ENCODE results near the gene PPP2R2B. TPM values are rescaled to one million over a fixed set of nuclear protein-coding genes. Genes with fewer than 3 reads are reported as not detected.

PPP2R2B gene
- total RNA-seq, 4 donors from 2014 or later, result 0.53 to 2.0 (median 1.1) TPM

DNA sequence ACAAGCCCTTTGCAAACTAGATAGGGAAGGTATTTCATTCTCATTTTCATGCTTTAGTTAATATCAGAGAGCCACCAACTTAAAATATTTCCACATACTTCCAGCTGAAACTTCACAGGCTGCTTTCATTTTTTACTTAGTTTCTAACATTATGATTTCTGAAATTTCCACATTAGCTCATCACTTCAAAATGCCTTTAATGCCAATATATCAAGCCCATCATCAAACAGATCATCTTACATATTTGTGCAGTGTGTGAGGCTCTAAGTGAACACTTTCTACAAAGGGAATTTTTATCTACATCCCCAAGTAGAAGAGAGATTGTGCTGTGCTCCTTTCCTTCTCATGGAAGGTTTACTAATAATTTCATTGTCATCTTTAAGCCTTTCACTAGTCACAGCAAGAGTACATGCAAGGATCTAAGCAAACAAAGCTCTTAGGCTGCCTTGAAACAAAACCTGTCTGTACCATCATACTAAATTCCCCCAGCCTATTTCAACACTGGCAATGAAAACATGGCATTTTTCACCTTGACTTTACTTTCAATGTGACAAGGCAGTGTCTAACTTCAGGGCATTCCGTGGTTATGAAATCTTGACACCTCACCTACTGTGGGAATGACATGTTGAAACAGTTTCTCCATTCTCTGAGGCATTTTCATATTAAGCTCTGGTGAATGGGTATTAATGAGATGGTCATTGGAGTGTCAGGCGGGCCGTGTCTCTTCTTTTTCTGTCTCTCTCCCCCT, 45.4 kb downstream of the PPP2R2B start:
- DNase-seq, result no peak
- intact Hi-C loops (cut with DNase I), result no loop called here
- TF ChIP-seq, protein P1, sequence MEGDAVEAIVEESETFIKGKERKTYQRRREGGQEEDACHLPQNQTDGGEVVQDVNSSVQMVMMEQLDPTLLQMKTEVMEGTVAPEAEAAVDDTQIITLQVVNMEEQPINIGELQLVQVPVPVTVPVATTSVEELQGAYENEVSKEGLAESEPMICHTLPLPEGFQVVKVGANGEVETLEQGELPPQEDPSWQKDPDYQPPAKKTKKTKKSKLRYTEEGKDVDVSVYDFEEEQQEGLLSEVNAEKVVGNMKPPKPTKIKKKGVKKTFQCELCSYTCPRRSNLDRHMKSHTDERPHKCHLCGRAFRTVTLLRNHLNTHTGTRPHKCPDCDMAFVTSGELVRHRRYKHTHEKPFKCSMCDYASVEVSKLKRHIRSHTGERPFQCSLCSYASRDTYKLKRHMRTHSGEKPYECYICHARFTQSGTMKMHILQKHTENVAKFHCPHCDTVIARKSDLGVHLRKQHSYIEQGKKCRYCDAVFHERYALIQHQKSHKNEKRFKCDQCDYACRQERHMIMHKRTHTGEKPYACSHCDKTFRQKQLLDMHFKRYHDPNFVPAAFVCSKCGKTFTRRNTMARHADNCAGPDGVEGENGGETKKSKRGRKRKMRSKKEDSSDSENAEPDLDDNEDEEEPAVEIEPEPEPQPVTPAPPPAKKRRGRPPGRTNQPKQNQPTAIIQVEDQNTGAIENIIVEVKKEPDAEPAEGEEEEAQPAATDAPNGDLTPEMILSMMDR (IDR thresholded peaks at IDR 0.05), result no peak
- TF ChIP-seq POLR2A (IDR thresholded peaks at IDR 0.05), result no peak
- Histone ChIP-seq H3K9me3 (no peaks in the 10 kb centered on the region), H3K27me3 (no peaks in the 10 kb centered on the region), H3K4me1 (peaks cover 0 to 17% (median 5%) of the 10 kb centered on the region in 3 donors), H3K36me3 (no peaks in the 10 kb centered on the region), H3K4me3 (no peak overlapping the region), H3K27ac (no peak overlapping the region)
- 24 to 34% methylated on average over 3 of the region's 3 CpGs for WGBS, 2 donors

DNA sequence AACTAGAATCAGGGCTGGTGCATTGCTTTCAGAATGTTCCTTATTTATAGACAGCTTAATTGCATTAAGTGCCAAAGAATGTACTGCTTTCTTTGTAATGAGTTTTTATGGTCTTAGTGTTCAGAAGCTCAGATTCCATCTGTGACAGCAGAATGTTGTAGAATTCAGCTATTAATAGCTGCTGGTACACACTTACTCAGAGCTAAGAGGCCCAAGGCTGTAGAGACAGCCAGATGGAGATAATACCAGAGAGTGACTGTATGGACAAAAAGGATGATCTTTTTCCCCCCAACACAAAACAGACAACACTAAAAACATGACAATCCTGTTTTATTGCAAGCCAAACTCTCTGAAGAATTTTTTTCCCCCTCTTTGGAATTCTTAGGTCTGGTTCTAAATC, 50.2 kb downstream of the PPP2R2B start:
- Histone ChIP-seq H3K36me3 (no peaks in the 10 kb centered on the region), H3K9me3 (no peaks in the 10 kb centered on the region), H3K4me1 (peaks cover 0 to 9% (median 0%) of the 10 kb centered on the region in 3 donors), H3K27me3 (no peaks in the 10 kb centered on the region), H3K27ac (no peak overlapping the region), H3K4me3 (no peak overlapping the region)
- TF ChIP-seq POLR2A (IDR thresholded peaks at IDR 0.05), result no peak
- TF ChIP-seq, protein P1 (IDR thresholded peaks at IDR 0.05), result no peak
- DNase-seq, result no peak
- intact Hi-C loops (cut with DNase I), result no loop called here

DNA sequence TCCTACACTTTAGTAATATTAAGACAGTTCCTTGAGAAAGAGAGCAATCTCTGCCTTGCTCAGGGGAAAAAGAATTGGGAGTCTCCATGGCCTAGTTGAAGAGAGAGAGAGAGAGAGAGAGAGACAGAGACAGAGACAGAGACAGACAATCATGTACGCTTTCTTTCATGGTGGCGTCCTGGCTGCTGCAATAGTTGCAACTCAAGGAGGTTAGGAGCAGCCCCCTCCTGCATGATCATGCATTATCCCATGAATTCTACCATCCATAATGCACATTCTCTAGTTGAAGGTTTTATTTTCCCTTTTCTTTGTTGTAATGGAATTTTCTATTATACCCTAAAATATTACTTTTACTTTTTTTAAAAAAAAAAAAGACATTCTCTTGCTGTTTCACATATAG, 50.7 kb downstream of the PPP2R2B start:
- no peaks in the 10 kb centered on the region for H3K36me3 ChIP-seq
- no peak overlapping the region for H3K4me3 ChIP-seq
- 53 to 82% methylated on average over 2 of the region's 2 CpGs for WGBS, 2 donors
- H3K27ac ChIP-seq, result no peak overlapping the region
- no peak for TF ChIP-seq POLR2A (IDR thresholded peaks at IDR 0.05)
- TF ChIP-seq, protein P1 (IDR thresholded peaks at IDR 0.05), result no peak
- intact Hi-C loops (cut with DNase I), result no loop called here
- peaks cover 0 to 4% (median 0%) of the 10 kb centered on the region in 3 donors for H3K4me1 ChIP-seq
- H3K9me3 ChIP-seq, result no peaks in the 10 kb centered on the region
- H3K27me3 ChIP-seq, result no peaks in the 10 kb centered on the region
- DNase-seq, result no peak

DNA sequence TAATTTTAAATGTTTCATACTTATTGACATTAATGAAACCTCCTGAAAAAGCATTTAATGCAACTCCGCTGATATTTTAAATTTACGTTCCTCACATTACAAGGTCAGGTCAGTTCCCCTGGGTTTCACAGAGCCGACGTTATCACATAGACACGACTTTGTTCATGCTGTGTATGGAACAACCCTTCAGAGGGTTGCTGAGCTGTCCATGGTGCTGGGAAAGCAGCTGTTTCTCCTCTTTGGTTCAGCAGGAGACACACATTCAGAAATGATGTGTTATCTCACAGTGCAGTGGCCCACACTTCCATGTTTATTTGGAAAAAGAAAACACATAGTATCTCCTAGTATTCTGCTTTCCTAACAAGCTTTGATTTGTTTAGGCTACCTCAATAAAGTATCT, 53.5 kb downstream of the PPP2R2B start:
- Histone ChIP-seq H3K9me3 (no peaks in the 10 kb centered on the region), H3K4me3 (no peak overlapping the region), H3K4me1 (no peaks in the 10 kb centered on the region), H3K27me3 (no peaks in the 10 kb centered on the region), H3K27ac (no peak overlapping the region), H3K36me3 (no peaks in the 10 kb centered on the region)
- 39 to 66% methylated on average over 5 of the region's 5 CpGs for WGBS, 2 donors
- intact Hi-C loops (cut with DNase I), result no loop called here
- no peak for DNase-seq
- no peak for TF ChIP-seq POLR2A (IDR thresholded peaks at IDR 0.05)
- TF ChIP-seq, protein P1 (IDR thresholded peaks at IDR 0.05), result no peak

DNA sequence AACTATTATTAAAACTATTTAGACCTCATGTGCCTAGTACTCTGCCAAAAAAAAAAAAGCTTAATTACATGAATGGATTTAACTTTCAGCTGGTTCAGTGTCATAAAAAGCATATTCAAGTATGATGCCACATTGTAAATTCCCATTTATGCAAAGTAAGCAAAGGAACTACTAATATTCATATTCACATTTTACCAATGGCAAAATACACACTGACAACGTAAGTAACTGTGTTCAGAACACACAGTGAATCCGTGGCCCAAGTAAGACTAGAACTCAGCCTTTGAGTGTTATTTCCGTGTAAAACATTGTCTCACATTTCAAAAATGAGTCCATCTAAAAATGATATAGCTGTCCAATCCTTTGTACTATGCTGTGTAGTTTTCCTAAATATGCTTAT, 56.8 kb downstream of the PPP2R2B start:
- Histone ChIP-seq H3K9me3 (no peaks in the 10 kb centered on the region), H3K27me3 (no peaks in the 10 kb centered on the region), H3K4me1 (no peaks in the 10 kb centered on the region), H3K36me3 (no peaks in the 10 kb centered on the region), H3K27ac (no peak overlapping the region), H3K4me3 (no peak overlapping the region)
- intact Hi-C loops (cut with DNase I), result no loop called here
- TF ChIP-seq, protein P1 (IDR thresholded peaks at IDR 0.05), result no peak
- no peak for TF ChIP-seq POLR2A (IDR thresholded peaks at IDR 0.05)
- DNase-seq, result no peak
- WGBS, 2 donors, result 84 to 88% methylated on average over 3 of the region's 3 CpGs

Data from esophagus squamous epithelium (tissue), 5 donors.